Middle frontal gyrus (tissue), 1 donor: ENCODE results near the gene RSPH10B.
"Not testable (repeated sequence)": the region's sequence is repeated elsewhere in the genome, so short reads cannot be mapped to it uniquely, and the experiment has no call there.

Experiments used
- DNase-seq: peaks from one replicate; pipeline ENCODE4 v3.0.0-alpha.2; 2015; ENCODE audit warnings: low spot score; ENCODE audit errors: extremely low spot score

The RSPH10B gene

GRCh38 chr7:5930290-5930689 lies 40.2 kb downstream of the RSPH10B start:
- DNase-seq: not testable (repeated sequence)

GRCh38 chr7:5926263-5926870 lies 44.1 kb downstream of the RSPH10B start:
- not testable (repeated sequence) for DNase-seq

GRCh38 chr7:5924630-5925029 lies 45.9 kb downstream of the RSPH10B start:
- not testable (repeated sequence) for DNase-seq

- DNase-seq: not testable (repeated sequence)
Measured at GRCh38 chr7:5924180-5924579, 46.3 kb downstream of the RSPH10B start.

GRCh38 chr7:5916529-5916928 lies 54.0 kb downstream of the RSPH10B start:
- not testable (repeated sequence) for DNase-seq

- DNase-seq: not testable (repeated sequence)
Measured at GRCh38 chr7:5908835-5909234, 61.7 kb downstream of the RSPH10B start.

- not testable (repeated sequence) for DNase-seq
Measured at GRCh38 chr7:5904726-5905125, 65.8 kb downstream of the RSPH10B start.

- DNase-seq: not testable (repeated sequence)
Measured at GRCh38 chr7:5903002-5903401, 67.5 kb downstream of the RSPH10B start.

GRCh38 chr7:5898480-5899224 lies 71.8 kb downstream of the RSPH10B start, which contains the start of gene CCZ1:
TSS of gene CCZ1 (plus strand) at chr7:5898733. CDS start at chr7:5898800, 67 bp downstream.
- not testable (repeated sequence) for DNase-seq

- not testable (repeated sequence) for DNase-seq
Measured at GRCh38 chr7:5897369-5897919, 73.0 kb downstream of the RSPH10B start.

- no peak for DNase-seq
Measured at GRCh38 chr7:5892498-5892897, 78.0 kb downstream of the RSPH10B start.

GRCh38 chr7:5890244-5890643 lies 80.2 kb downstream of the RSPH10B start:
- DNase-seq: not testable (repeated sequence)

- not testable (repeated sequence) for DNase-seq
Measured at GRCh38 chr7:5888021-5888420, 82.5 kb downstream of the RSPH10B start.

GRCh38 chr7:5884431-5884830 lies 86.1 kb downstream of the RSPH10B start:
- DNase-seq: not testable (repeated sequence)

GRCh38 chr7:5880106-5880505 lies 90.4 kb downstream of the RSPH10B start:
- not testable (repeated sequence) for DNase-seq

- not testable (repeated sequence) for DNase-seq
Measured at GRCh38 chr7:5879591-5879990, 90.9 kb downstream of the RSPH10B start.
